ENCODE data around the gene RAB43.

Gene RAB43

GRCh38 chr3:129119365-129120100 lies 2.1 kb downstream of the RAB43 start:
- TF ChIP-seq CSRNP3 (CRISPR knock-in tag; IDR thresholded peaks at IDR 0.05) (no peak), ESRRG (CRISPR knock-in tag; IDR thresholded peaks at IDR 0.05) (no peak), ISL1 (CRISPR knock-in tag; IDR thresholded peaks at IDR 0.05) (no peak), CSDC2 (CRISPR knock-in tag; IDR thresholded peaks at IDR 0.05) (no peak), OSR1 (CRISPR knock-in tag; IDR thresholded peaks at IDR 0.05) (no peak), ZNF8 (CRISPR knock-in tag; IDR thresholded peaks at IDR 0.05) (no peak), TCF4 (CRISPR knock-in tag; IDR thresholded peaks at IDR 0.05; ENCODE audit: borderline replicate concordance) (no peak), PPARA (CRISPR knock-in tag; IDR thresholded peaks at IDR 0.05; ENCODE audit: borderline replicate concordance) (no peak), ZNF70 (CRISPR knock-in tag; IDR thresholded peaks at IDR 0.05) (no peak), ZNF565 (CRISPR knock-in tag; conservative IDR thresholded peaks at IDR 0.05; ENCODE audit: low read depth) (no peak), TSHZ2 (CRISPR knock-in tag; IDR thresholded peaks at IDR 0.05) (no peak), ZC3H10 (CRISPR knock-in tag; IDR thresholded peaks at IDR 0.05) (no peak), SNAI2 (CRISPR knock-in tag; IDR thresholded peaks at IDR 0.05) (no peak), RARB (CRISPR knock-in tag; IDR thresholded peaks at IDR 0.05) (no peak)
- ATAC-seq = no peak

DNA sequence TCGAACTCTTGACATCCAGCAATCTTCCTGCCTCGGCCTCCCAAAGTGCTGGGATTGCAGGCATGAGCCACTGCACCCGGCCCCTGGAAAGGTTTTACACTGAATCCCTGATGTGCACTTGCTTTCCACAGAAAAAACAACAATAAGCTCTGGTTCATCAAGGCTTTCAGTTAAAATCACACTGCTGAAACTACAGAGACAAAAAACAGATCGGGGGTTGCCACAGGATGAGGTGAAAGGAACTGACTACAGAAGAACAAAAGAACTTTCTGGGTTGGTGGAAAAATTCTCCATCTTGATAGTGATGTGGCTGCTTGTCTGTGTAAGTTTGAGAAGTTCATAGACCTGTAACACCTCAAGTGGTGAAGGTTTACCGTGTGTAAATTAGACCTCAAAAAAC lies 2.9 kb downstream of the RAB43 start:
- no peak for ATAC-seq

GRCh38 chr3:129117134-129117533 lies 4.5 kb downstream of the RAB43 start:
- ATAC-seq = no peak

More for the DNA sequence above, 2.9 kb downstream of the RAB43 start:
- TF ChIP-seq ESRRG (CRISPR knock-in tag; IDR thresholded peaks at IDR 0.05) = no peak
- TF ChIP-seq ZNF70 (CRISPR knock-in tag; IDR thresholded peaks at IDR 0.05) = no peak
- TF ChIP-seq, protein P1, sequence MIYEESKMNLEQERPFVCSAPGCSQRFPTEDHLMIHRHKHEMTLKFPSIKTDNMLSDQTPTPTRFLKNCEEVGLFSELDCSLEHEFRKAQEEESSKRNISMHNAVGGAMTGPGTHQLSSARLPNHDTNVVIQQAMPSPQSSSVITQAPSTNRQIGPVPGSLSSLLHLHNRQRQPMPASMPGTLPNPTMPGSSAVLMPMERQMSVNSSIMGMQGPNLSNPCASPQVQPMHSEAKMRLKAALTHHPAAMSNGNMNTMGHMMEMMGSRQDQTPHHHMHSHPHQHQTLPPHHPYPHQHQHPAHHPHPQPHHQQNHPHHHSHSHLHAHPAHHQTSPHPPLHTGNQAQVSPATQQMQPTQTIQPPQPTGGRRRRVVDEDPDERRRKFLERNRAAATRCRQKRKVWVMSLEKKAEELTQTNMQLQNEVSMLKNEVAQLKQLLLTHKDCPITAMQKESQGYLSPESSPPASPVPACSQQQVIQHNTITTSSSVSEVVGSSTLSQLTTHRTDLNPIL (CRISPR knock-in tag; IDR thresholded peaks at IDR 0.05; ENCODE audit: low read depth) = no peak
- no peak for TF ChIP-seq OSR1 (CRISPR knock-in tag; IDR thresholded peaks at IDR 0.05)
- TF ChIP-seq GLIS3 (CRISPR knock-in tag; IDR thresholded peaks at IDR 0.05) = no peak

More at GRCh38 chr3:129117134-129117533, 4.5 kb downstream of the RAB43 start:
- TF ChIP-seq ARNTL (CRISPR knock-in tag; IDR thresholded peaks at IDR 0.05; ENCODE audit: borderline replicate concordance, low read depth) (no peak), CSRNP3 (CRISPR knock-in tag; IDR thresholded peaks at IDR 0.05) (no peak), PPARA (CRISPR knock-in tag; IDR thresholded peaks at IDR 0.05; ENCODE audit: borderline replicate concordance) (no peak), TCF4 (CRISPR knock-in tag; IDR thresholded peaks at IDR 0.05; ENCODE audit: borderline replicate concordance) (no peak), PATZ1 (CRISPR knock-in tag; IDR thresholded peaks at IDR 0.05; ENCODE audit: borderline replicate concordance) (no peak), TSHZ2 (CRISPR knock-in tag; IDR thresholded peaks at IDR 0.05) (no peak), POU6F1 (CRISPR knock-in tag; IDR thresholded peaks at IDR 0.05; ENCODE audit: borderline replicate concordance, low read depth) (no peak), SNAI2 (CRISPR knock-in tag; IDR thresholded peaks at IDR 0.05) (no peak), GLIS3 (CRISPR knock-in tag; IDR thresholded peaks at IDR 0.05) (no peak), ZNF70 (CRISPR knock-in tag; IDR thresholded peaks at IDR 0.05) (no peak), ZFP3 (CRISPR knock-in tag; IDR thresholded peaks at IDR 0.05) (no peak), TOX (CRISPR knock-in tag; IDR thresholded peaks at IDR 0.05; ENCODE audit: borderline replicate concordance) (no peak), ISL1 (CRISPR knock-in tag; IDR thresholded peaks at IDR 0.05) (no peak), CSDC2 (CRISPR knock-in tag; IDR thresholded peaks at IDR 0.05) (no peak), ZFP30 (CRISPR knock-in tag; IDR thresholded peaks at IDR 0.05) (no peak), OSR1 (CRISPR knock-in tag; IDR thresholded peaks at IDR 0.05) (no peak)

Measured in SK-N-SH treated with all-trans-retinoic acid at 6 μM for 48 hours (cell line).